ENCODE measurements around the gene MYO5A. TPM values are rescaled to one million over a fixed set of nuclear protein-coding genes. Genes with fewer than 3 reads are reported as not detected.
A peak's percentile ranks its signal among the peaks of the same experiment; 100 is the strongest.

MYO5A gene
- total RNA-seq, 1 experiment from 2014 or later, result 17.6 TPM

DNA sequence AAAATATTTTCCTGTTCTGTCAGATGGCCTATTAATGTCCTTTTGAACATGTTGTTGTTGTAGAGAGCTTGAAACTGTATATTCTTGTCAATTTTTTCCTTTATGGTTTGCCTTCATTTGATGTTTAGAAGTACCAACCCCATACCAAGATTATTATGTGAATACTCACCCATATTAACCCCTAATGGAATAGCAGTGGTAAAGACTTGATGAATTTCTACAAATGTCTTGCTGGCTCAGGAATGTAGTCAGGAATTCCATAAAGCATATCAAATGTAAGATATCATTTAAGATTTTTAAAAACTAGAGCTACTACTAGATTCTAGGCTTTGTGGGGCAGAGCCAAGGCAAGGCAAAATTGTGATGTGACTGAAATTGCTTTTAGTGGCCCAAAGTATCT is 30.0 kb downstream of the MYO5A start (continued):
- TF ChIP-seq, protein P1, sequence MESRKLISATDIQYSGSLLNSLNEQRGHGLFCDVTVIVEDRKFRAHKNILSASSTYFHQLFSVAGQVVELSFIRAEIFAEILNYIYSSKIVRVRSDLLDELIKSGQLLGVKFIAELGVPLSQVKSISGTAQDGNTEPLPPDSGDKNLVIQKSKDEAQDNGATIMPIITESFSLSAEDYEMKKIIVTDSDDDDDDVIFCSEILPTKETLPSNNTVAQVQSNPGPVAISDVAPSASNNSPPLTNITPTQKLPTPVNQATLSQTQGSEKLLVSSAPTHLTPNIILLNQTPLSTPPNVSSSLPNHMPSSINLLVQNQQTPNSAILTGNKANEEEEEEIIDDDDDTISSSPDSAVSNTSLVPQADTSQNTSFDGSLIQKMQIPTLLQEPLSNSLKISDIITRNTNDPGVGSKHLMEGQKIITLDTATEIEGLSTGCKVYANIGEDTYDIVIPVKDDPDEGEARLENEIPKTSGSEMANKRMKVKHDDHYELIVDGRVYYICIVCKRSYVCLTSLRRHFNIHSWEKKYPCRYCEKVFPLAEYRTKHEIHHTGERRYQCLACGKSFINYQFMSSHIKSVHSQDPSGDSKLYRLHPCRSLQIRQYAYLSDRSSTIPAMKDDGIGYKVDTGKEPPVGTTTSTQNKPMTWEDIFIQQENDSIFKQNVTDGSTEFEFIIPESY (IDR thresholded peaks at IDR 0.05; ENCODE audit: extremely low read depth, insufficient replicate concordance, low read length), result no peak
- TF ChIP-seq, protein P2, sequence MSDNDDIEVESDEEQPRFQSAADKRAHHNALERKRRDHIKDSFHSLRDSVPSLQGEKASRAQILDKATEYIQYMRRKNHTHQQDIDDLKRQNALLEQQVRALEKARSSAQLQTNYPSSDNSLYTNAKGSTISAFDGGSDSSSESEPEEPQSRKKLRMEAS (IDR thresholded peaks at IDR 0.05), result no peak
- no peak for TF ChIP-seq FOSL1 (IDR thresholded peaks at IDR 0.05; ENCODE audit: low read depth)
- no peak for TF ChIP-seq EGR1 (IDR thresholded peaks at IDR 0.05; ENCODE audit: low read depth)
- TF ChIP-seq, protein P3, sequence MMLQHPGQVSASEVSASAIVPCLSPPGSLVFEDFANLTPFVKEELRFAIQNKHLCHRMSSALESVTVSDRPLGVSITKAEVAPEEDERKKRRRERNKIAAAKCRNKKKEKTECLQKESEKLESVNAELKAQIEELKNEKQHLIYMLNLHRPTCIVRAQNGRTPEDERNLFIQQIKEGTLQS (IDR thresholded peaks at IDR 0.05), result no peak
- TF ChIP-seq TCF7L2 (IDR thresholded peaks at IDR 0.05; ENCODE audit: borderline replicate concordance, extremely low read depth, insufficient read depth, insufficient read length), result no peak
- no peak for TF ChIP-seq POLR2AphosphoS5 (IDR thresholded peaks at IDR 0.05; ENCODE audit: low read depth, low read length)
- TF ChIP-seq ZNF274 (IDR thresholded peaks at IDR 0.05; ENCODE audit: low read depth, low read length), result no peak
- TF ChIP-seq CEBPB (IDR thresholded peaks at IDR 0.05; ENCODE audit: low read depth), result no peak

DNA sequence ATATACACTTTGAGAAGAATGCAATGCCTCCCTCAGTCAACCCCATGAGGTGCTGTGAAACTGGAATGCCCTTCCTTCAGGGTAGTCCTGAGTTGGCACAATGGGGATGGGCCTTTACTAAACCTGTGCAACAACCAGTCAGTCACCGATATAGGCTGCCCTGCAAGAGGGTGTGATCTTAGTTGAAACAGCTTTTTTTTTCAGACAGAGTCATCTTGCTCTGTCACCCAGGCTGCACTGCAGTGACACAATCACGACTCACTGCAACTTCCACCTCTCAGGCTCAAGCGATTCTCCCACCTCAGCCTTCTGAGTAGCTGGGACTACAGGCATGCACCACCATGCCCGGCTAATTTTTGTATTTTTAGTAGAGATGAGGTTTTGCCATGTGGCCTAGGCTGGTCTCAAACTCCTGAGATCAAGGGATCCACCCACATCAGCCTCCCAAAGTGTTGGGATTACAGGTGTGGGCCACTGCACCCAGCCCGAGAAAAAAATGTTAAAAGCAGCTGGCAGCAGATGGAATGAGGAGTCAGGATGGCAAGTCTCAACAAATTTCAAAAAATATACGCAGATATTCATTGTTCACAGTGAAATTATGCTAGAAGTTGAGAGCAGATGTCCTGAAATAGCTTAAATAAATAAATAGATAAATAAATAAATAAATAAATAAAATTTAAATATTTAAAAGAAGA is 31.8 kb downstream of the MYO5A start:
- intact Hi-C loops (cut with micrococcal nuclease), result no loop called here
- Histone ChIP-seq H3K9me3 (ENCODE audit: control insufficient read depth in 1 of 2, insufficient read depth in 1 of 2, low read depth in 1 of 2, low read length in 2 of 2) (no peaks in the 10 kb centered on the region), H3K36me3 (ENCODE audit: control insufficient read depth in 1 of 2, insufficient read depth in 2 of 2, low read length in 2 of 2) (no peaks in the 10 kb centered on the region), H3K79me2 (ENCODE audit: insufficient read depth, low read length) (no peaks in the 10 kb centered on the region), H3K4me1 (ENCODE audit: control insufficient read depth in 1 of 2, insufficient read depth in 2 of 2, low read length in 2 of 2) (peaks cover 0 to 22% of the 10 kb centered on the region in 2 experiments; a peak in 3 of 4 replicates), H4K20me1 (ENCODE audit: insufficient read depth) (no peaks in the 10 kb centered on the region), H3K27ac (ENCODE audit: low read depth, low read length) (peak overlapping the region; percentile 31; the same call in 1 of the 2 replicates), H3K9me2 (ENCODE audit: insufficient read depth) (no peaks in the 10 kb centered on the region), H3K4me2 (ENCODE audit: low read length) (peak overlapping the region; percentile 41), H3K4me3 (replicated peaks in 1 of 2; ENCODE audit: low read depth in 1 of 2, low read length in 2 of 2) (no peak overlapping the region), H3K9ac (ENCODE audit: low read length) (no peak overlapping the region), H2AFZ (ENCODE audit: low read depth, low read length, poor library complexity, severe bottlenecking) (no peak overlapping the region), H3K27me3 (ENCODE audit: insufficient read depth, low read length) (no peaks in the 10 kb centered on the region)
- no TSS peak for BruUV-seq (replicated peaks)
- ChIA-PET POLR2A (no interaction called here), RAD21 (ENCODE audit: low non-redundant PET in 1 of 2, low total read pairs in 2 of 2, uncharacterized antibody in 2 of 2, unreplicated experiment in 2 of 2) (no interaction called here), CTCF (no interaction called here)
- ATAC-seq, result peak; percentile 91
- DNase-seq (ENCODE audit: low read depth, low spot score), result peak; percentile 49
- no peak for TF ChIP-seq ZNF274 (IDR thresholded peaks at IDR 0.05; ENCODE audit: low read depth, low read length)
- TF ChIP-seq EGR1 (IDR thresholded peaks at IDR 0.05; ENCODE audit: low read depth), result no peak
- no peak for TF ChIP-seq ZFX (IDR thresholded peaks at IDR 0.05)
- TF ChIP-seq JUND (IDR thresholded peaks at IDR 0.05), result peak; percentile 27
- no peak for TF ChIP-seq CBX3 (IDR thresholded peaks at IDR 0.05; ENCODE audit: low read depth)
- TF ChIP-seq FOSL1 (IDR thresholded peaks at IDR 0.05; ENCODE audit: low read depth), result peak; percentile 52
- TF ChIP-seq TCF7L2 (IDR thresholded peaks at IDR 0.05; ENCODE audit: borderline replicate concordance, extremely low read depth, insufficient read depth, insufficient read length), result no peak
- no peak for TF ChIP-seq CEBPB (IDR thresholded peaks at IDR 0.05; ENCODE audit: low read depth)
- no peak for TF ChIP-seq RAD21 (IDR thresholded peaks at IDR 0.05; ENCODE audit: low read depth)
- TF ChIP-seq POLR2AphosphoS5 (IDR thresholded peaks at IDR 0.05; ENCODE audit: low read depth, low read length), result no peak

Data from HCT116 (cell line).